HAP-1 (cell line): Measurements from ENCODE around the gene KCNK10.

Source experiments
- DNase-seq, 2 experiments: peaks; one replicate each; pipeline ENCODE4 v3.0.0-alpha.2; 2016 to 2020; ENCODE audit warnings: low spot score in 2 of 2
- H3K27me3 ChIP-seq: fragments of 250-450 bp; sonication (Bioruptor Pico); 2 replicates; pipeline ENCODE4 v1.5.1; 2020; ENCODE audit warnings: low read depth, mild to moderate bottlenecking, moderate library complexity
- H3K36me3 ChIP-seq: fragments of 250-450 bp; sonication (Bioruptor Pico); replicated peaks from 2 replicates; pipeline ENCODE4 v1.5.1; 2020; ENCODE audit warnings: mild to moderate bottlenecking
- H3K4me1 ChIP-seq: fragments of 250-450 bp; sonication (Bioruptor Pico); 2 replicates; pipeline ENCODE4 v1.5.1; 2020; ENCODE audit warnings: mild to moderate bottlenecking
- H3K4me3 ChIP-seq: fragments of 250-450 bp; sonication (Bioruptor Pico); 2 replicates; pipeline ENCODE4 v1.5.1; 2020; ENCODE audit warnings: mild to moderate bottlenecking, moderate library complexity
- H3K9me3 ChIP-seq: fragments of 250-450 bp; sonication (Bioruptor Pico); 2 replicates; pipeline ENCODE4 v1.5.1; 2020; ENCODE audit warnings: mild to moderate bottlenecking, moderate library complexity
- in situ Hi-C: fragments of 300-500 bp; cut with MboI; formaldehyde crosslinking; loops from 3 replicates; pipeline ENCODE4 v1.14.3; 2020; ENCODE audit warnings: low sequenced_read_pairs, inconsistent platforms, mixed read lengths

The KCNK10 gene

GRCh38 chr14:88327497-88327896 is 4.4 kb upstream of the KCNK10 start:
- Histone ChIP-seq H3K4me3 (no peak overlapping the region), H3K27me3 (peaks cover 39% of the 10 kb centered on the region)

GRCh38 chr14:88326352-88327103 is 3.5 kb upstream of the KCNK10 start:
- Histone ChIP-seq H3K4me3 (no peak overlapping the region), H3K27me3 (peaks cover 49% of the 10 kb centered on the region), H3K4me1 (no peaks in the 10 kb centered on the region), H3K9me3 (no peaks in the 10 kb centered on the region), H3K36me3 (no peaks in the 10 kb centered on the region)
- in situ Hi-C loops, result no loop called here
- DNase-seq, result no peak

More at GRCh38 chr14:88327497-88327896, 4.4 kb upstream of the KCNK10 start:
- H3K4me1 ChIP-seq, result no peaks in the 10 kb centered on the region
- no peaks in the 10 kb centered on the region for H3K36me3 ChIP-seq
- in situ Hi-C loops, result no loop called here
- DNase-seq, result no peak
- no peaks in the 10 kb centered on the region for H3K9me3 ChIP-seq

- no peaks in the 10 kb centered on the region for H3K36me3 ChIP-seq
- no peaks in the 10 kb centered on the region for H3K4me1 ChIP-seq
- no peak overlapping the region for H3K4me3 ChIP-seq
- in situ Hi-C loops, result no loop called here
- H3K27me3 ChIP-seq, result peaks cover 56% of the 10 kb centered on the region
- DNase-seq, result no peak
- no peaks in the 10 kb centered on the region for H3K9me3 ChIP-seq
Measured at GRCh38 chr14:88325883-88326282, 2.8 kb upstream of the KCNK10 start.

- H3K4me3 ChIP-seq, result no peak overlapping the region
- DNase-seq, result no peak
- H3K27me3 ChIP-seq, result peaks cover 61% of the 10 kb centered on the region
- H3K4me1 ChIP-seq, result no peaks in the 10 kb centered on the region
- no peaks in the 10 kb centered on the region for H3K9me3 ChIP-seq
- in situ Hi-C loops, result no loop called here
- no peaks in the 10 kb centered on the region for H3K36me3 ChIP-seq
Measured at GRCh38 chr14:88324930-88325329, 1.9 kb upstream of the KCNK10 start.

GRCh38 chr14:88324491-88324890 is 1.4 kb upstream of the KCNK10 start:
- Histone ChIP-seq H3K27me3 (peaks cover 65% of the 10 kb centered on the region), H3K36me3 (no peaks in the 10 kb centered on the region), H3K4me1 (no peaks in the 10 kb centered on the region), H3K4me3 (no peak overlapping the region), H3K9me3 (no peaks in the 10 kb centered on the region)
- DNase-seq, result no peak
- in situ Hi-C loops, result no loop called here

- peaks cover 68% of the 10 kb centered on the region for H3K27me3 ChIP-seq
- H3K4me3 ChIP-seq, result peak overlapping the region; percentile 10
- in situ Hi-C loops, result no loop called here
- peak; percentile 23 to 48 for DNase-seq
- H3K36me3 ChIP-seq, result no peaks in the 10 kb centered on the region
- H3K9me3 ChIP-seq, result no peaks in the 10 kb centered on the region
- H3K4me1 ChIP-seq, result no peaks in the 10 kb centered on the region
Measured at GRCh38 chr14:88323523-88324199, 592 bp upstream of the KCNK10 start.

- Histone ChIP-seq H3K36me3 (no peaks in the 10 kb centered on the region), H3K27me3 (peaks cover 73% of the 10 kb centered on the region), H3K9me3 (no peaks in the 10 kb centered on the region), H3K4me1 (no peaks in the 10 kb centered on the region), H3K4me3 (no peak overlapping the region)
- DNase-seq, result no peak
- in situ Hi-C loops, result no loop called here
Measured at GRCh38 chr14:88322504-88323085, 474 bp downstream of the KCNK10 start.

GRCh38 chr14:88321692-88322503 is 1.2 kb downstream of the KCNK10 start:
- no peak for DNase-seq
- Histone ChIP-seq H3K4me1 (no peaks in the 10 kb centered on the region), H3K9me3 (no peaks in the 10 kb centered on the region), H3K4me3 (no peak overlapping the region), H3K27me3 (peaks cover 72% of the 10 kb centered on the region), H3K36me3 (no peaks in the 10 kb centered on the region)
- in situ Hi-C loops, result no loop called here

GRCh38 chr14:88318406-88318805 is 4.7 kb downstream of the KCNK10 start:
- Histone ChIP-seq H3K27me3 (peaks cover 49% of the 10 kb centered on the region), H3K4me3 (no peak overlapping the region), H3K9me3 (no peaks in the 10 kb centered on the region), H3K36me3 (no peaks in the 10 kb centered on the region), H3K4me1 (no peaks in the 10 kb centered on the region)
- in situ Hi-C loops, result no loop called here
- no peak for DNase-seq

GRCh38 chr14:88316521-88316920 is 6.5 kb downstream of the KCNK10 start:
- Histone ChIP-seq H3K4me1 (no peaks in the 10 kb centered on the region), H3K36me3 (no peaks in the 10 kb centered on the region), H3K9me3 (no peaks in the 10 kb centered on the region), H3K27me3 (peaks cover 33% of the 10 kb centered on the region), H3K4me3 (no peak overlapping the region)
- no peak for DNase-seq
- in situ Hi-C loops, result no loop called here

- Histone ChIP-seq H3K36me3 (no peaks in the 10 kb centered on the region), H3K4me1 (no peaks in the 10 kb centered on the region), H3K27me3 (peaks cover 4% of the 10 kb centered on the region; the same call in 1 of the 2 replicates), H3K4me3 (no peak overlapping the region), H3K9me3 (no peaks in the 10 kb centered on the region)
- in situ Hi-C loops, result no loop called here
- DNase-seq, result no peak
Measured at GRCh38 chr14:88312257-88312656, 10.8 kb downstream of the KCNK10 start.

- Histone ChIP-seq H3K9me3 (no peaks in the 10 kb centered on the region), H3K36me3 (no peaks in the 10 kb centered on the region), H3K4me3 (no peak overlapping the region), H3K27me3 (peaks cover under 1% of the 10 kb centered on the region; the same call in 1 of the 2 replicates), H3K4me1 (no peaks in the 10 kb centered on the region)
- in situ Hi-C loops, result no loop called here
- no peak for DNase-seq
Measured at GRCh38 chr14:88311780-88312179, 11.3 kb downstream of the KCNK10 start.

GRCh38 chr14:88310449-88310848 is 12.6 kb downstream of the KCNK10 start:
- no peak for DNase-seq
- in situ Hi-C loops, result no loop called here
- Histone ChIP-seq H3K36me3 (no peaks in the 10 kb centered on the region), H3K4me1 (no peaks in the 10 kb centered on the region), H3K4me3 (no peak overlapping the region), H3K9me3 (no peaks in the 10 kb centered on the region), H3K27me3 (no peaks in the 10 kb centered on the region)
